H1 (cell line): ENCODE measurements around the gene GAN. TPM values are rescaled to one million over a fixed set of nuclear protein-coding genes. Genes with fewer than 3 reads are reported as not detected.

Experiments used
- CTCF ChIA-PET: fragments of 300-600 bp; sonication (Branson Sonifier 250); formaldehyde crosslinking; loops from one replicate; lab custom pipeline; 2021; ENCODE audit not compliant: partially characterized antibody; lab: Charles Lee
- POLR2A ChIA-PET: fragments of 300-600 bp; sonication (Branson Sonifier 250); formaldehyde crosslinking; loops from one replicate; lab custom pipeline; 2021; ENCODE audit warnings: inconsistent platforms; ENCODE audit not compliant: partially characterized antibody; lab: Charles Lee
- DNase-seq, 2 experiments: peaks; one replicate each; pipeline versions ENCODE4 v3.0.0 to v3.0.0-alpha.2; 2010 to 2022; ENCODE audit warnings: low spot score in 2 of 2, low read depth in 1 of 2, mixed read lengths in 1 of 2
- FAIRE-seq: peaks from 2 replicates; lab custom pipeline; 2011; peaks lifted over from hg19 to GRCh38; lab: Jason Lieb, UNC
- H2AFZ ChIP-seq: 2 replicates; pipeline ENCODE4 v1.8.1; 2012; ENCODE audit warnings: low read length, inconsistent platforms
- H2AK5ac ChIP-seq: 2 replicates; pipeline ENCODE4 v1.6.1; 2013; ENCODE audit warnings: low read depth, low read length
- H2BK120ac ChIP-seq: replicated peaks from 2 replicates; pipeline ENCODE3; 2013; ENCODE audit warnings: low read depth, low read length, inconsistent platforms
- H2BK12ac ChIP-seq: 2 replicates; pipeline ENCODE4 v1.6.1; 2013; ENCODE audit warnings: low read depth, low read length
- H2BK15ac ChIP-seq: 2 replicates; pipeline ENCODE4 v1.6.1; 2013; ENCODE audit warnings: low read length
- H2BK20ac ChIP-seq: 2 replicates; pipeline ENCODE4 v1.6.1; 2013; ENCODE audit warnings: low read length
- H2BK5ac ChIP-seq: 2 replicates; pipeline ENCODE4 v1.6.1; 2013; ENCODE audit warnings: low read depth, low read length
- H3K14ac ChIP-seq: 2 replicates; pipeline ENCODE4 v1.6.1; 2013; ENCODE audit warnings: inconsistent platforms; ENCODE audit not compliant: insufficient read length
- H3K18ac ChIP-seq: 2 replicates; pipeline ENCODE4 v1.6.1; 2013; ENCODE audit warnings: low read length; ENCODE audit errors: extremely low read depth
- H3K23ac ChIP-seq: 2 replicates; pipeline ENCODE4 v1.6.1; 2013; ENCODE audit warnings: inconsistent platforms; ENCODE audit not compliant: insufficient read length
- H3K23me2 ChIP-seq: 2 replicates; pipeline ENCODE4 v1.6.1; 2013; ENCODE audit warnings: low read depth, low read length
- H3K27ac ChIP-seq: 2 replicates; pipeline ENCODE4 v1.6.1; 2011; ENCODE audit warnings: low read depth, low read length, inconsistent platforms
- H3K27me3 ChIP-seq, 4 experiments: replicated peaks in 1 of 4; 1 replicate in 1 of 4; 2 replicates in 3 of 4; pipeline versions ENCODE4 v1.6.1 to v1.8.1; 2011 to 2013; ENCODE audit warnings: low read length in 3 of 4, mild to moderate bottlenecking in 3 of 4, inconsistent platforms in 2 of 4, mixed read lengths in 2 of 4, moderate library complexity in 1 of 4; ENCODE audit not compliant: control insufficient read depth in 3 of 4, insufficient read depth in 3 of 4; ENCODE audit errors: extremely low read depth in 1 of 4
- H3K36me3 ChIP-seq, 4 experiments: 2 replicates each; pipeline versions ENCODE4 v1.6.1 to v1.8.1; 2011 to 2013; ENCODE audit warnings: mild to moderate bottlenecking in 4 of 4, low read length in 3 of 4, moderate library complexity in 2 of 4, control low read depth in 1 of 4, inconsistent platforms in 1 of 4; ENCODE audit not compliant: insufficient read depth in 4 of 4, control insufficient read depth in 2 of 4
- H3K4ac ChIP-seq: replicated peaks from 2 replicates; pipeline ENCODE3; 2013; ENCODE audit warnings: low read length, low read depth, mixed read lengths, inconsistent platforms; ENCODE audit not compliant: insufficient read length
- H3K4me1 ChIP-seq, 4 experiments: replicated peaks in 1 of 4; 1 replicate in 1 of 4; 2 replicates in 3 of 4; pipeline versions ENCODE4 v1.6.1 to v1.8.1; 2011 to 2013; ENCODE audit warnings: low read length in 3 of 4, inconsistent platforms in 2 of 4, mixed read lengths in 1 of 4; ENCODE audit not compliant: insufficient read depth in 4 of 4, control insufficient read depth in 3 of 4
- H3K4me2 ChIP-seq, 2 experiments: 2 replicates each; pipeline versions ENCODE4 v1.6.1 to v1.8.1; 2011 to 2013; ENCODE audit warnings: low read depth in 2 of 2, low read length in 2 of 2, control low read depth in 1 of 2, inconsistent platforms in 1 of 2, mild to moderate bottlenecking in 1 of 2; ENCODE audit not compliant: insufficient read depth in 1 of 2
- H3K4me3 ChIP-seq, 4 experiments: fragments of 200-600, 300-600 bp in 1 of 4; sonication (generic), shearing (Covaris generic), sonication (Bioruptor Twin) in 1 of 4; 2 replicates each; pipeline versions ENCODE4 v1.5.1 to v1.8.1; 2011 to 2016; ENCODE audit warnings: low read length in 4 of 4, low read depth in 3 of 4, control low read depth in 2 of 4, inconsistent platforms in 2 of 4, mild to moderate bottlenecking in 2 of 4, mixed read lengths in 1 of 4, moderate library complexity in 1 of 4; ENCODE audit not compliant: insufficient read depth in 2 of 4; ENCODE audit errors: extremely low read depth in 1 of 4
- H3K56ac ChIP-seq: replicated peaks from 2 replicates; pipeline ENCODE3; 2013; ENCODE audit warnings: low read depth, mild to moderate bottlenecking, mixed read lengths, low read length, inconsistent platforms; ENCODE audit not compliant: insufficient read length
- H3K79me1 ChIP-seq: 2 replicates; pipeline ENCODE4 v1.6.1; 2013; ENCODE audit warnings: low read depth, low read length, control low read depth
- H3K79me2 ChIP-seq, 2 experiments: 2 replicates each; pipeline versions ENCODE4 v1.6.1 to v1.8.1; 2012 to 2013; ENCODE audit warnings: low read length in 2 of 2, mild to moderate bottlenecking in 2 of 2, inconsistent platforms in 1 of 2; ENCODE audit not compliant: insufficient read depth in 2 of 2, control insufficient read depth in 1 of 2
- H3K9ac ChIP-seq, 4 experiments: replicated peaks in 1 of 4; 1 replicate in 1 of 4; 2 replicates in 3 of 4; pipeline versions ENCODE4 v1.6.1 to v1.8.1; 2011 to 2013; ENCODE audit warnings: low read depth in 3 of 4, low read length in 3 of 4, control low read depth in 2 of 4, mild to moderate bottlenecking in 2 of 4, moderate library complexity in 2 of 4, inconsistent platforms in 1 of 4; ENCODE audit errors: extremely low read depth in 1 of 4
- H3K9me3 ChIP-seq, 2 experiments: 2 replicates each; pipeline versions ENCODE4 v1.6.1 to v1.8.1; 2012 to 2013; ENCODE audit warnings: mild to moderate bottlenecking in 2 of 2, moderate library complexity in 2 of 2, control low read depth in 1 of 2, inconsistent platforms in 1 of 2, low read depth in 1 of 2, low read length in 1 of 2, mixed read lengths in 1 of 2; ENCODE audit not compliant: insufficient read depth in 2 of 2
- H4K20me1 ChIP-seq, 2 experiments: replicated peaks in 1 of 2; 2 replicates each; pipeline versions ENCODE3 to v1.8.1; 2011 to 2013; ENCODE audit warnings: inconsistent platforms in 2 of 2, low read length in 2 of 2, mild to moderate bottlenecking in 1 of 2; ENCODE audit not compliant: insufficient read depth in 2 of 2, control insufficient read depth in 1 of 2
- H4K5ac ChIP-seq: 2 replicates; pipeline ENCODE4 v1.6.1; 2013; ENCODE audit warnings: low read length, low read depth, mixed read lengths, inconsistent platforms; ENCODE audit not compliant: insufficient read length
- H4K8ac ChIP-seq: 2 replicates; pipeline ENCODE4 v1.8.0; 2013; ENCODE audit warnings: mild to moderate bottlenecking, moderate library complexity, low read length, inconsistent platforms; ENCODE audit not compliant: insufficient read depth; ENCODE audit errors: extremely low read depth
- H4K91ac ChIP-seq: replicated peaks from 2 replicates; pipeline ENCODE3; 2013; ENCODE audit warnings: low read length, mixed read lengths, inconsistent platforms; ENCODE audit not compliant: insufficient read length
- BCL11A ChIP-seq, 2 experiments: IDR thresholded peaks; one replicate each; pipeline ENCODE4 v1.6.1; 2011; ENCODE audit warnings: low read depth in 2 of 2, low read length in 2 of 2, mild to moderate bottlenecking in 2 of 2
- CHD2 ChIP-seq: IDR thresholded peaks from 2 replicates; pipeline ENCODE4 v1.6.1; 2012; ENCODE audit warnings: low read length, improper control_type of control experiment
- CREB1 ChIP-seq: IDR thresholded peaks from 2 replicates; pipeline ENCODE4 v1.6.1; 2012; ENCODE audit warnings: inconsistent platforms
- polyA plus RNA-seq, 7 experiments: library from polyadenylated mRNA; depleted of rRNA in 3 of 7; stranded (reverse) in 5 of 7; unstranded in 2 of 7; fragments of >200 nt in 5 of 7; fragments of 200-250 nt in 2 of 7; gene quantifications; 1 replicate in 5 of 7; 2 replicates in 1 of 7; 4 replicates in 1 of 7; pipeline versions ENCODE4 v1.2.1 to v1.2.3, GENCODE V29; 2011 to 2013; ENCODE audit warnings: missing spikeins in 2 of 7, mixed read lengths in 2 of 7
- total RNA-seq: library from RNA; stranded (reverse); fragmentation: NEBNext Ultra II Directional; extraction: Animal tissue kit (Norgen Biotek cat#: 25700); gene quantifications from 2 replicates; pipeline ENCODE4 v1.2.1, GENCODE V29; 2021

Gene GAN
- total and polyA plus RNA-seq, 2 of the 8 experiments (the other 6 are each of a cell fraction or from before 2014, with no cell fraction given) = 4.5 to 23.9 TPM

GRCh38 chr16:81384006-81384405 is 69.2 kb downstream of the GAN start:
- Histone ChIP-seq H2BK5ac (no peak overlapping the region), H3K79me1 (0 out of 2 replicates have a peak, but pooled peaks cover 2% of the 10 kb centered on the region), H4K5ac (no peak overlapping the region), H2BK12ac (no peak overlapping the region), H3K4ac (no peak overlapping the region), H3K4me2 (no peak overlapping the region; a peak in 1 of 4 replicates), H4K91ac (no peak overlapping the region), H3K14ac (no peak overlapping the region), H2BK120ac (no peak overlapping the region), H3K36me3 (no peaks in the 10 kb centered on the region; a peak in 1 of 8 replicates), H3K79me2 (no peaks in the 10 kb centered on the region; a peak in 1 of 4 replicates), H2AK5ac (no peak overlapping the region), H3K9me3 (no peaks in the 10 kb centered on the region), H3K4me3 (no peak overlapping the region), H3K4me1 (peaks cover 0 to 6% (median 2%) of the 10 kb centered on the region in 4 experiments; a peak in 3 of 7 replicates), H4K8ac (no peak overlapping the region), H3K27me3 (no peaks in the 10 kb centered on the region), H3K23ac (no peak overlapping the region), H2BK20ac (no peak overlapping the region), H3K23me2 (no peaks in the 10 kb centered on the region), H3K56ac (no peak overlapping the region), H3K27ac (no peak overlapping the region), H4K20me1 (peaks cover 0 to 1% of the 10 kb centered on the region in 2 experiments), H2BK15ac (no peak overlapping the region), H3K9ac (no peak overlapping the region), H2AFZ (no peak overlapping the region), H3K18ac (no peak overlapping the region)
- no peak for TF ChIP-seq BCL11A (IDR thresholded peaks at IDR 0.05; ENCODE audit: low read depth in 2 of 2, low read length in 2 of 2)
- TF ChIP-seq CHD2 = no peak
- TF ChIP-seq CREB1 = no peak
- DNase-seq = no peak
- no peak for FAIRE-seq
- ChIA-PET POLR2A (no interaction called here), CTCF (interaction anchor here (0.6 to 1.4 kb wide), 2 partner anchors 18 to 1844 kb away, joined by 3 to 4 read pairs; no protein-coding TSS in a partner anchor)
